ENCODE results near the gene KCNT1.

The KCNT1 gene

DNA sequence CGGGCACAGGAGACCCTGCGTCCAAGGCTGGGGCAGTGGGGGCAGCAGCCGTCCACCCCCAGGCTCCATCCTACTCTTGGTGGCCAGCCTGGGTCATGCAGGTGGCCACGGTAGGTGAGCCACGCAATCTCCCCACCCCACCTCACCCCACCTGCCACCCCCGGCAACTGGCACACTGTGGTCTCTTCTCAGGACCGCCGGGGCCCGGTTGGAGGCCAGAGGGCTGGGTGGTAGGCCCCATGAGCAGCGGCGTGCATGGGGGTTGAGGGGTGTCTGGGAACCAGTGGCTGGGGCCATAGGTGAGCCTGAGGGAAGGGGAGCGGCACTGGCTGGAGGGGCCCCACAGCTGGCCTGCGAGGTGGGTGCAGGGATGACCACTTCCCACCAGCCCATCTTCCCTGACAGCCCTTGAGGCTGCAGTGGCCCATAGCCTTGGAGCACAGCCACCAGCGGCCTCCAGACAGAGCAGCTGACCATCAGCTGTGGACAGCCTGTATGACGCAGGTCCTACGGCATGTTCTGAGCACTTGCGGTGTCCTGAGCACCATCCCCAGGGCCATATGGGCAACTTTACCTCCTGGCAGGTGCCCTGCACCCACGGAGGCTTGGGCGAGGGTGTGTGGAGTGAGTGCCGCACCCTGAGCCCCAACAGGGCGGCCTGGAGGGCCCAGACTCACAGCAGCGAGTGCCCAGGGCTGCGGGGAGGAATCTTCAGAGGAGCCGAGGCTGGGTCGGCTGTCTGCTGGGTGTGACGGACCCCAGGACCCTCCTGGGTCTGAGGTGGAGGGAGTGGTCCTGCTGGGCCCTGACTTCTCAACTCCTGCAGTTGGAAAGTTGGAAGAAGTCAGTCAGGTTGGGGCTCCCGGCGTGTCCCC is 47.4 kb downstream of the KCNT1 start:
- no peak for DNase-seq

DNA sequence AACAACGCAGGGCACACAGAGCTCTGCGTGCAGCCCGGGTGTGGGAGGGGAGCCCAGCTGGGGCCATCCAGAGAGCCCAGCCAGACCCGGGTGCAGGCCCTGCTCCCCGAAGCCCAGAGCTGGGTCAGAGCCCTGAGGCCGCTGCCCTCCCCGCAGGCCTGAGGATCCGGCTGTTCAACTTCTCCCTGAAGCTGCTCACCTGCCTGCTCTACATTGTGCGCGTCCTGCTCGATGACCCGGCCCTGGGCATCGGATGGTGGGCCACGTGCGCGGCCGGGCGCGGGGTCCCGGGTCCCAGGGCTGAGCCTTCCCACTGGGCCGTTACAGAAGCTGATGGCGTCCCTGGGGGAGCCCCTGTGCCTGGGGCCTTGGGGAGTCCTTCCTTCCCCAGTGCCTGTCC is 48.8 kb downstream of the KCNT1 start:
- no peak for DNase-seq

DNA sequence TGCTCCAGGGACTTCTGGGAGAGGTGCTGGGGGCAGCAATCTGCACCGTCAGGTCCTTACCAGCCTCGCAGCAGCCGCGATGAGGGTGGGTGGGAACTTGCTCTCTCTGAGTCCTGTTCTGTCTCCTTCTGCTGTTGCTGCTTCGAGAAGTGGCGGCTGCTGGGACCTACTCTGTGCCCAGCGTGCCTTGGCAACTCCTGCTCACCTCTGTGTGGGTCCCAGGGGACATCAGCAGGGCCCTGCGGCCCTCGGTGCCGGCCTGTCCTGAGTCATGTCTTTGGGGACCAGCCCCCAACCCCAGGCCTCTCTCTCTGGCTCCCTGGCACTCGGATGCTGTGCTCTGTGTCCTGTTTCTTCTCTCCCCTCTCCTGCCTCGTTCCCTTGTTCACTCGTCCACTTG is 49.5 kb downstream of the KCNT1 start:
- no peak for DNase-seq

DNA sequence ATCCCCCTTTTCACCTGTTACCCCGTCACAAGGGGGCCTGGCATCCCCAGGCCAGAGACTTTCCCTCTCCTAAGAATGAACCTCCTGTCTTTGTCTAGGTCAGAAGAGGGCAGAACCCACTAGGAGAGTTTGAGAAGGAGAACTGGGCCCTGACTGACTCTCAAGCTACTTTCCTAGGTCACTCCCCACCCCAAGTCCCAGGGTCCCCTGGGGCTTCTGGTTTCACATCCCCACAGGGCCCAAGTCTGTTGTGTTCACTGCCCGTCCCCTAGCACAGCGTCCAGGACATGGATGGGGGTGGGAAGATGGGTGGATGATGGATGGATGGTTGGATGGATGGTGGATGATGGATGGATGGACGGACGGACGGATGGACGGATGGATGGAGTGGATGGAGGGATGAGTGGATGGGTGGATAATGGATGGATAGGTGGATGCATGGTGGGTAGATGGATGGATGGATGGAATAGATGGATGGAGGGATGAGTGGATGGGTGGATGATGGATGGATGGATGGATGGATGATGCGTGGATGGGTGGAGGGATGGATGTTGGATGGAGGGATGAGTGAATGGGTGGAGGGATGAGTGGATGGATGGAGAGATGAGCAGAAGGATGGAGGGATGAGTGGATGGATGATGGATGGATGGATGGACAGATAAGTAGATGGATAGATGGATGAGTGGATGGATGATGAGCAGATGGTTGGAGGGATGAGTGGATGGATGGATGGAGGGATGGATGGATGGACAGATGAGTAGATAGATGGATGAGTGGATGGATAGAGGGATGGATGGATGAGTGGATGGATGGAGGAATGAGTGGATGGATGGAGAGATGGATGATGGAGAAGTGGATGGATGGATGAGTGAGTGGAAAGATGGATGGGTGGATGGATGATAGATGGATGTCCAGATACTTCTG is 50.6 kb downstream of the KCNT1 start:
- no peak for DNase-seq

DNA sequence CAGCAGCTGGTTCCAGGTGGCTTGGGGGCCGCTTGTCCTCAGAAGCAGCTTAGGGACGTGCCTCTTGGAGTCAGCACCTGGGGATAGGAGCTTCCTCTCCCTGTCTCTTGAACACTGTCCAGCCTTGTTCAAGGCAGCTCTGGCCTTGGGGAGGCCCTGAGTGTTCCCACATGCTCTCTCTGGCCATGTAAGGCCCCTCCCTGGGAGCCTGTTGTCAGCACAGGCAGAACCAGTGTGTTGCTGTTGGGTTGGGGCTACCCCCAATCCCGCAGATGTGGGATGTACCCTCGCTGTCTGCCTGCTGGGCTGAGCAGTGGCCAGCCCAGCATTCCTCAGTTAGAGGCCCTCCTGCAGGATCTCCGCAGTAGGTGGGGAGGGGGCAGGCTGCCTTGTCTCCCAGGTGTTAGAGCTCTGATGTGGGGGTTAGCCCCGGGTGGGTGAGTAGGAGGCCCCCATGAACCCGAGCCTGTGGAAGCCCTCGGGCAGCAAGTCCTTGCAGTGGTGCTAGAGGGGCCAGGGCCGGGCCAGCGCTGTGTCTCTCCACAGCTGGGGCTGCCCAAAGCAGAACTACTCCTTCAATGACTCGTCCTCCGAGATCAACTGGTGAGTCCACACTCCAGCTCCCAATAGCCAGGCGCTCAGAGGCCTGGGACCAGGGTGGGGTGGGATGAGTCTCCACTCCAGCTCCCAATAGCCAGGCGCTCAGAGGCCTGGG is 51.6 kb downstream of the KCNT1 start:
- DNase-seq, result no peak

DNA sequence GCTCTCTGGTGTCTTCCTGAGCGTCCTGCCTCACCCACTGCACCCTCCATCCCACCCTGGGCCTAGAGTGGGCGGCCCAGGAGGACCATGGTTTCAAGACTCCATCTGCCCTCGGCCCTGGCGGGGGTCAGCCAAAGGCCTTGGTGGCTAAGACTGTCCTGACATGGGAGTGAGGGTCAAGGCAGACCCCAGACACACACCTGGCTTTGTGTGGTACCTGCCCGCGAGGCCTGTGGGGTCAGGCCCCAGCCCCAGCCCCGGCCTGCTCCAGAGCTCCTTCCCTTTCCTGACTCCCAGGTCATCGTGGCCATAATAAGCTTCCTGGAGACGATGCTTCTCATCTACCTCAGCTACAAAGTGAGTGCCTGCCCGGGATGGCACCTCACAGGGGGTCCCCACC is 54.6 kb downstream of the KCNT1 start:
- DNase-seq, result no peak

DNA sequence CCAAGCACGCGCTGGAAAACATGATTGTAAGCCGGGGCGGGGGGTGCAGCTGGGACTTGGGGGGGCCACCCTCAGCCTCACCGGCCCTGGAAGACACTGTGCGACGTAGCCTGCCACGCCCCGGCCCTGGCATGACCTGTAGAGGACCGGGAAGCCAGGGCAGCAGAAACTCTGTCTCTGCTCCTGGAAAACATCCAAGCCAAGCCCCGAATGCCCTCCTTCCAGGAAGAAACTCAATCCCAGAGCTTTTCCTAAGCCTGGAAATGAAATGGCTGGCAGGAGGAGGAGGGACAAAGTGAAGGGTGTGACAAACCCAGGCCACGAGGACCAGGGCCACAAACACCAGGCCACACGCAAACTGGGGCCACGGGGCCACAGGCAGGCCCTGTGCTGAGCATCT is 55.4 kb downstream of the KCNT1 start:
- no peak for DNase-seq

DNA sequence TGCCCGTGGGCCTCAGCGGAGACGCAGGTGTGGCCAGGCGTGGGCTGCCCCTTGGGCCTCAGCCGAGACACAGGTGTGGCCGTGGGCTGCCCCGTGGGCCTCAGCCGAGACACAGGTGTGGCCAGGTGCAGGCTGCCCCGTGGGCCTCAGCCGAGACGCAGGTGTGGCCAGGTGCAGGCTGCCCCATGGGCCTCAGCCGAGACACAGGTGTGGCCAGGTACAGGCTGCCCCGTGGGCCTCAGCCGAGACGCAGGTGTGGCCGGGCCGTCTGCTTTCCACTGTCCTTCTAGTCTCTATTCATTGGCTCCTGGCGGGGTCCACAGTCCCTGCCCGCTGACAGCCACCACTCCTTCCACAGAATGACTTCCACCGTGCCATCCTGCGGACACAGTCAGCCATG is 56.1 kb downstream of the KCNT1 start:
- DNase-seq, result no peak

DNA sequence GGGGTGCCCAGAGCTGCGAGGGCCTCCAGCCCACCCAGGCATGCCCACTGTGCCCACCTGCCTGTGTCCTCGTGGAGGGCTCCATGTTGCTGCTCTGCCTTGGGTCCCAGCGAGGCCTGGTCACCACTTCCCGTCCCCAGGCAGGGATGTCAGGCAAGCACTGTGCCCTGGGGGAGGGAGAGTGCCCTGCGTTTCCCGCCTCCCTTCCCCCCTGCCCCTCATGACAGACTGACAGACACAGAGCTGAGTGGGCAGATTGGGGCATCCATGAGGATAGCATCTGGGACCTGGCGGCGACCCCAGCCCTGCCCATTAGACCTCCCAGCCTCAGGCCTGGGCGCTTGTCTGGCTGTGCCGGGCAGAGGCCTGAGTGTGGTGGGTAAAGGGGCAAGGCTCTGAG is 56.9 kb downstream of the KCNT1 start:
- no peak for DNase-seq

DNA sequence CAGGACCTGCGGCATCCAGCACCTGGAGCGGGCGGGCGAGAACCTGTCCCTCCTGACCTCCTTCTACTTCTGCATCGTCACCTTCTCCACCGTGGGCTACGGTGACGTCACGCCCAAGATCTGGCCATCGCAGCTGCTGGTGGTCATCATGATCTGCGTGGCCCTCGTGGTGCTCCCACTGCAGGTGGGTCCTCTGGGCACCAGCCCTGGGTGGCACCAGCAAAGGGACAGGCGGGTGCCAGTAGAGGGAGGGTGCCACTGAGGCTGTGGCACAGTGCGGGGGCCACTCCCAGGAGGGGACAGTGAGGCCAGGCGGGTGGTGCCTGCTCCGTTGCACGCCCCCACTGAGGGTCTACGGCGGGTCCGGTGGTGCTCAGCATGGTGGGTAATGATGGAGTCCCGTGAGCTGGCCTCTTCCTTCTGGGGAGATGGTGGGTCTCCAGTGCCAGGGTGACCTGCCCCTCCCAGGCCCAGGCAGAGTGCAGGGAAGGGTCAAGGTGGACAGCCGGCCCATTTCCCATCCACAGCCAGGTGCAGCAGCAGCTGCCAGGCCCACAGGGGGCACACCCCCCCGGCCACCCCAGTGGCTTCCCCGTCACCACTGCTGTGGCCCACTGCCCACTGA is 57.8 kb downstream of the KCNT1 start:
- DNase-seq, result no peak

DNA sequence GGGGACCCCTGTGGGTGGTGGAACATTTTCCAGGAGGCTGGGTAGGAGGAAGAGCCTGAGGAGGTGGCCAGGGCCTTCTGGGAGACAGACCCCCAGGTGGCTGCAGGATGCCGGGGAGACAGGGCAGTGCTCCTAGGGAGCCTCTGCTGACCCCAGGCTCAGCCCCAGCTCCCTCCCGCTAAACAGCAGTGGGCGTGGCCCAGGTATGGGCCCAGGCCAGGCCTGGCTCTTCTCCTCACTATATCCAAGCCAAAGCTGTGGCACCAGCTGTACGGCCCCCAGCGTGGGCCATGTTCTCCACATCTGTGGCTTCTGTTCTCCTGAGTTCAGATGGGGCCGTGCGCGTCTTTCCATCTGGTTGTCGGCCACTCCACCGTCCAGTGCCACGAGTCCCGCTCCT is 58.5 kb downstream of the KCNT1 start:
- DNase-seq, result no peak

DNA sequence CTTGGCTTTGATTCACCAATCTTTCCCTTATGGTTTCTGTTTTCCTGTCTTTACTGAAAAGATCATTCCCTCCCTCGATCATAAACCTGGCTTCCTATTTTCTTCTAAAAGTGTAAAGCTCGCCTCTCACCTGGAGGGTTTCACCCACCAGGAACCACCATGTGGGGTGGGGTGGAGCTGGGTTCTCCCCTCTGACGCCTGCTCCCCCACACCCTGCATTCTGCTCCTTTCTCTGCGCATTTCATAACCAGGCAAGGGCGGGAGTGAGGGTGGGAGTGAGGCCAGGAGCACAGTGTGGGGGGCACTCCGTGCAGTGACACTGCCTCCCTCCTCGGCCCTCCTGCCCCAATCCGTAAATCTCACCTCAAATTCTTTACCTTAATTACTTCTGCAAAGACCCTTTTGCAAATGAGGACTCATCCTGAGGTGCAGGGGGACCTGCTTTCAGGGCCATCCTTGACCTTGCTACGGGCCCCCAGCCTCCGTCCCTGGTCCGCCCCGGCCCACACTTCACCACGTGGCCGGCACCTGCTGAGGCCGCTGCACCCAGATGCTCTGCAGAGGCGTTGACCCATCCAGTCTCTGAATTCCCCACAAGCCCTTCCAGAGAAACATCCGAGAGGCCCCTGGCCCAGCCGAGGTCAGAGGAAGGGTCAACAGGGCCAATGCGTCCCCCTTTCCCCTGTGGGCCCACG is 59.3 kb downstream of the KCNT1 start:
- no peak for DNase-seq

DNA sequence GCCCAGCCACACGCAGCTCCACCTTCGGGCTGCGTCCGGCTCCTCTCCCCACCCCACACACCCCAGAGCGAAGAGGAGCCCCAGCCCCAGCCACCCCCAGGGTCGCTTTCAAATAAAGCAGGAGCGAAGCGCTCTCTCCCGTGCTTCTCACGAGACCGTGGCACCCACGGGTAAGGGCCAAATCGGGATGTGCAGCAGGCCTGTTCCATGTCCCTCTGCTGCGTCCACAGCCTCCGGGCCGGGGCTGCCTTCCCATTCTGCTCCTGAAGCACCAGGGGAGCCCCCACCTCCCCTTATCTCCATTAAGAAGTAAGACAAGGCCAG is 59.8 kb downstream of the KCNT1 start:
- DNase-seq, result no peak

DNA sequence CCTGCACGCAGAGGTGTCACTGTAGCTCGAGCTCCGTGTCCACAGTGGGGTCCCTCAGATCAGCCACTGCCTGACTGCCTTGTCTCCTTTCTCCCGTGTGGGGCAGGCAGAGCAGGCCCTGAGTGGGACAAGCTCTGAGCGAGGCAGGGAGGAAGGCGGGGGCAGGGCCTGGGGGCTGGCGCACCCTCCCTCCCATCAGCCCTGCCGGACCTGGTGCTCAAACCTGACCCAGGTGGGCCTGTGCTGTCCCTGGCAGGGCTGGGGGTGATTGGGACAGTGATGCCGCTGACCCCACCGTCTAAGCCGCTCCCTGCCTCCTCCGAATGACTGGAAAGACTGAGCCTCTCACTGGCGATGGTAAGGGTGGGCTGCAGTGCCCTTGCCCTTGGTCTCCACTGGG is 60.9 kb downstream of the KCNT1 start:
- DNase-seq, result no peak

DNA sequence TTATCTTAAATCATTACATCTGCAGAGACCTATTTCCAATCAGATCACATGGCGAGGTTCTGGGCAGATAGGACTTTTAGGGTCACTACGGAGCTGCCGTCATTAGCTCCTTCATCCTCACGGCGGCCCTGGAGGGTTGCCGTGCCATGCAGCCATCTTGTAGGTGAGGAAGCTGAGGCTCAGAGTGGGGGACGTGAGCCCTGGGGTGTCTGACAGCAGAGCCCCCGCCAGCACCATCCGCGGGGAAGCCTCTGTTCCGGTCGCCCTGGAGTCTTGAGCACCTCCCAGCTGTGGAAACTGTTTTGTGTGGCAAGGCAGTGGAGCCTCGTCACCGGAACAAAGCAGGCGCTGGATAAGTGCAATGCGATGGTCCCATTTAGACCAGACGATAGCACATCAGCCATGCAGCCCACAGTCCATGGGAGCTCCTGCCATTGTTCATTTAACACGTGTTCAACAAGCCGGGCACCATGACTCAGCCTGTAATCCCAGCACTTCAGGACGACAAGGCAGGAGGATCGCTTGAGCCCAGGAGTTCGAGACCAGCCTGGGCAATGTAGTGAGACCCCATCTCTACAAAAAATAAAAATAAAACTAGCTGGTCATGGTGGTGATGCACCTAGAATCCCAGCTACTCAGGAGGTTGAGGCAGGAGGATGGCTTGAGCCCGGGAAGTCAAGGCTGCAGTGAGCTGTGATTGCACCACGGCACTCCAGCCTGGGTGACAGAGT is 61.9 kb downstream of the KCNT1 start:
- DNase-seq, result no peak

DNA sequence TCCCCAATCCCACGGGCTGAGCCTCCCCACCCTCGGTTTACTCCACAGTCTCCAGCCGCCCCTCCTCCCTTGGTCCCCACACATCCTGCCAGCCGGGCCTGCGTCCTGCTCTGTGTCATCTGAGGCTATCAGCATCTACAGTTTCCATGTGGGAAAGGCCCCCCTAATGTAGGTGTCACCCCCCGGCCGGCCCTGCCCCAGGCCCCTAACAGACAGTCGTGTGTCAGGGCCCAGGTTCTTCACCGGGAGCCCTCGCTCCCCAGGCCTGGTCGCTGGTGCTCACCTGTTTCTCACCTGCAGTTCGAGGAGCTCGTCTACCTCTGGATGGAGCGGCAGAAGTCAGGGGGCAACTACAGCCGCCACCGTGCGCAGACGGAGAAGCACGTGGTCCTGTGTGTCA is 62.7 kb downstream of the KCNT1 start:
- no peak for DNase-seq

DNA sequence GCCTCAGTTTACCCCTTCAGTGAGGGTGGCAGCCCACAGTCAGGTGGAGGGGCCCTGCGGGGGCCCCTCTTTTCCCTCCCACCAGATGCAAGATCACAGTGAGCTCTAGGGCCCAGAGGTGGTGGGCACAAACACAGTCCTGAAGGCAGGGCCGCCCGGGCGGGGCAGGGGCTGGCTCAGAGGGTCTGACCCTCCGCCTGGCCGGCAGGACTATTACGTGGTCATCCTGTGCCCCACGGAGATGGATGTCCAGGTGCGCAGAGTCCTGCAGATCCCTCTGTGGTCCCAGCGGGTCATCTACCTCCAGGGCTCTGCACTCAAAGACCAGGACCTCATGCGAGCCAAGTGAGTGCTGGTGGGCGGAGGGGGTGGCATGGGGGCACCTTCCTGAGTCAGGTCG is 63.4 kb downstream of the KCNT1 start:
- DNase-seq, result no peak

DNA sequence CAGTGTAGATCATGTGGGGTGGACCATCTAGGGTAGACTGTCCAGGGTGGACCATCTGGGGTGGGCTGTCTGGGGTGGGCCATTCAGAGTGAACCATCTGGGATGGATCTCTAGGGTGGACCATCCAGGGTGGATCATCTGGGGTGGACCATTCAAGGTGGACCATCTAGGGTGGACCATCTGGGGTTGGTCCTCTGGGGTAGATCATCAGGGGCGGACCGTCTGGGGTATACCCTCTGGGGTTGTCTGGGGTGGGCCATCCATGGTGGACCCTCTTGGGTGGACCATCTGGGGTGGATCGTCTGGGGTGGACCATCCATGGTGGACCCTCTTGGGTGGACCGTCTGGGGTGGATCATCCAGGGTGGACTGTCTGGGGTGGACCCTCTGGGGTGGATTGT is 64.3 kb downstream of the KCNT1 start:
- DNase-seq, result no peak

DNA sequence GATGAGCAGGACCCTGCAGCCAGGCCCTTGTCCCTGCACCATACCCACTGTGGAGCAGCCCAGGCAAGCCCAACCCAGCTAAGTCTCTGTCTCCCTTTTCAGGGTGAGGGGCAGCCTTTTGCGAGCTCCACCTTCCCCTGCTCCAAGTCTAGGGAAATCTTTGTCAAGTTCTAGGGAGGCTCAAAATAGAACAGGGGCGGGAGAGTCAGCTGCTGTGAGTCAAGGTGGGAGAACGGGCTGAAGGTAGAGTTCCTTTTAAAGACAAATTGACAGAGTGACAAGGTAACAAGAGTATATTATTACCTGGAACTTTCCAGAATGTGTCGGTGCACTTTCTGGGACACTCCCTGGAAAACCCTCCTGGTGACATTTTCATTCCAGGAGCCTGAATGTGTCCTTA is 64.7 kb downstream of the KCNT1 start:
- DNase-seq, result no peak

DNA sequence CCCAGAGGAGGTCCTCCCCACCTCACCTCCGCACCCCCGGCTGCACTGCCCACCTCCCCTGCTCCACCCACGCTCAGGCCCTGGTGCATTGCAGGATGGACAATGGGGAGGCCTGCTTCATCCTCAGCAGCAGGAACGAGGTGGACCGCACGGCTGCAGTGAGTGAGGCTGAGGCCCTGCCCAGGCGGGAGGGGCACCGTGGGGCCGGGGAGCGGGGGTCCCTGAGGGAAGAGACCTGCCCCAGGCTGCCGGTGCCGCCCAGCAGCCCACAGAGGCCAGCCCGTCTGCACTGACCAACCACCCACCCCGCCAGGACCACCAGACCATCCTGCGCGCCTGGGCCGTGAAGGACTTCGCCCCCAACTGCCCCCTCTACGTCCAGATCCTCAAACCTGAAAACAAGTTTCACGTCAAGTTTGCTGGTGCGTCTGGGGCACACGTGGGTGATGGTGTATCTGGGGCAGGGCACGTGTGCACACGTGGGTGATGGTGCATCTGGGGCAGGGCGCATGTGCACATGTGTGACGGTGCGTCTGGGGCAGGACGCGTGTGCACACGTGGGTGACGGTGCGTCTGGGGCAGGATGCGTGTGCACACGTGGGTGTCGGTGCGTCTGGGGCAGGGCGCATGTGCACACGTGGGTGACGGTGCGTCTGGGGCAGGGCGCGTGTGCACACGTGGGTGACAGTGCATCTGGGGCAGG is 66.7 kb downstream of the KCNT1 start:
- no peak for DNase-seq

All from NCI-H2227 treated with DMSO at 0.1 percent for 48 hours (cell line).